A549 (cell line): Measurements from ENCODE around the gene RPTOR. TPM values are rescaled to one million over a fixed set of nuclear protein-coding genes. Genes with fewer than 3 reads are reported as not detected.

Source experiments
- ATAC-seq, 2 experiments: fragments of 200-7000 bp in 1 of 2; fragments of >200 bp in 1 of 2; cut with Nextera tagmentation in 1 of 2; cut with Tn5 transposase in 1 of 2; 3 replicates each; pipeline versions ENCODE4 v1.8.0 to v1.9.1; 2018 to 2020; ENCODE audit warnings: mild to moderate bottlenecking in 1 of 2, moderate library complexity in 1 of 2
- CTCF ChIA-PET: fragments of 300-600 bp; sonication (Branson Sonifier 250); formaldehyde crosslinking; extraction: SDS; loops from one replicate; lab custom pipeline; 2021; ENCODE audit warnings: antibody characterized with exemption, inconsistent platforms; lab: Yijun Ruan, JAX
- POLR2A ChIA-PET: fragments of 350-600 bp; formaldehyde crosslinking; extraction: SDS; loops from one replicate; lab custom pipeline; 2021; ENCODE audit warnings: antibody characterized with exemption, inconsistent platforms; lab: Yijun Ruan, JAX
- DNase-seq, 2 experiments: peaks; one replicate each; pipeline versions ENCODE4 v3.0.0 to v3.0.0-alpha.2; 2011 to 2016; ENCODE audit warnings: low read depth in 1 of 2, low spot score in 1 of 2
- FAIRE-seq: peaks from 2 replicates; lab custom pipeline; 2011; peaks lifted over from hg19 to GRCh38; lab: Jason Lieb, UNC
- H3K27ac ChIP-seq, 2 experiments: fragments of >200 bp; sonication (Bioruptor Twin); formaldehyde crosslinking; 3 replicates each; pipeline ENCODE4 v1.5.1; 2016 to 2017
- H3K4me1 ChIP-seq: fragments of >200 bp; sonication (Bioruptor Twin); formaldehyde crosslinking; 3 replicates; pipeline ENCODE4 v1.6.1; 2016
- H3K4me2 ChIP-seq: fragments of >200 bp; sonication (Bioruptor Twin); formaldehyde crosslinking; 3 replicates; pipeline ENCODE4 v1.6.1; 2016
- H3K4me3 ChIP-seq: fragments of >200 bp; sonication (Bioruptor Twin); formaldehyde crosslinking; 3 replicates; pipeline ENCODE4 v1.5.1; 2016
- H3K9me3 ChIP-seq: fragments of >200 bp; sonication (Bioruptor Twin); formaldehyde crosslinking; 3 replicates; pipeline ENCODE4 v1.6.1; 2016
- BHLHE40 ChIP-seq: IDR thresholded peaks from 2 replicates; pipeline ENCODE4 v1.6.1; 2012; ENCODE audit warnings: low read depth, low read length, inconsistent platforms
- CBX2 ChIP-seq: fragments of 200-600 bp; sonication (generic); IDR thresholded peaks from 2 replicates; pipeline ENCODE4 v1.6.1; 2016; ENCODE audit warnings: low read depth, mild to moderate bottlenecking, borderline replicate concordance
- CHD4 ChIP-seq: fragments of 200-600 bp; sonication (generic); IDR thresholded peaks from 2 replicates; pipeline ENCODE4 v1.6.1; 2016; ENCODE audit warnings: antibody characterized with exemption, mild to moderate bottlenecking, borderline replicate concordance
- EHF ChIP-seq: fragments of 250-450 bp; sonication (Bioruptor Pico); IDR thresholded peaks from 2 replicates; pipeline ENCODE4 v1.5.0; 2020; ENCODE audit warnings: mild to moderate bottlenecking
- EP300 ChIP-seq, 2 experiments: fragments of >200 bp; sonication (Bioruptor Twin); formaldehyde crosslinking; IDR thresholded peaks; 2 replicates in 1 of 2; 3 replicates in 1 of 2; pipeline ENCODE4 v1.6.1; 2016 to 2017
- FOSB ChIP-seq: fragments of 250-450 bp; sonication (Bioruptor Pico); IDR thresholded peaks from 2 replicates; pipeline ENCODE4 v1.5.0; 2020; ENCODE audit warnings: mild to moderate bottlenecking, moderate library complexity
- HEYL ChIP-seq: fragments of 250-450 bp; sonication (Bioruptor Pico); IDR thresholded peaks from 2 replicates; pipeline ENCODE4 v1.8.0; 2021; ENCODE audit warnings: mild to moderate bottlenecking, moderate library complexity
- HOXA7 ChIP-seq: fragments of 250-450 bp; sonication (Bioruptor Pico); IDR thresholded peaks from 2 replicates; pipeline ENCODE4 v1.5.0; 2020; ENCODE audit warnings: mild to moderate bottlenecking, moderate library complexity
- JUN ChIP-seq, 2 experiments: fragments of >200 bp; sonication (Bioruptor Twin); formaldehyde crosslinking; IDR thresholded peaks; 2 replicates in 1 of 2; 3 replicates in 1 of 2; pipeline ENCODE4 v1.6.1; 2016 to 2017
- NFE2L2 ChIP-seq: fragments of 150-350 bp; conservative IDR thresholded peaks from 2 replicates; pipeline ENCODE4 v1.6.1; 2014; ENCODE audit warnings: low read length
- NPAS2 ChIP-seq: fragments of 250-450 bp; sonication (Bioruptor Pico); IDR thresholded peaks from 2 replicates; pipeline ENCODE4 v1.8.0; 2022; ENCODE audit warnings: mild to moderate bottlenecking, moderate library complexity, borderline replicate concordance
- RAD21 ChIP-seq, 2 experiments: fragments of >200 bp in 1 of 2; sonication (Bioruptor Twin) in 1 of 2; formaldehyde crosslinking in 1 of 2; IDR thresholded peaks in 1 of 2; conservative IDR thresholded peaks in 1 of 2; 2 replicates in 1 of 2; 3 replicates in 1 of 2; pipeline ENCODE4 v1.6.1; 2012 to 2018; ENCODE audit warnings: inconsistent platforms in 1 of 2
- RFX5 ChIP-seq: fragments of 450-650 bp; IDR thresholded peaks from 2 replicates; pipeline ENCODE4 v1.7.1; 2014; ENCODE audit warnings: antibody characterized with exemption, mild to moderate bottlenecking, moderate library complexity
- RNF2 ChIP-seq: fragments of 200-600 bp; sonication (generic); IDR thresholded peaks from 2 replicates; pipeline ENCODE4 v1.6.1; 2016; ENCODE audit warnings: low read depth, mild to moderate bottlenecking, antibody characterized with exemption, moderate library complexity, borderline replicate concordance
- SMC3 ChIP-seq: fragments of >200 bp; sonication (Bioruptor Twin); formaldehyde crosslinking; IDR thresholded peaks from 3 replicates; pipeline ENCODE4 v1.6.1; 2018; ENCODE audit warnings: inconsistent platforms
- ZNF302 ChIP-seq: fragments of 250-450 bp; sonication (Bioruptor Pico); IDR thresholded peaks from 2 replicates; pipeline ENCODE4 v1.9.0; 2021; ENCODE audit warnings: inconsistent platforms, mild to moderate bottlenecking, moderate library complexity
- WGBS: methylation state at CpG from one replicate; pipeline ENCODE4 v1.1.6; 2017; ENCODE audit errors: missing lambda C conversion rate; 5-methylcytosine and 5-hydroxymethylcytosine counted together
- polyA plus RNA-seq, 4 experiments: library from polyadenylated mRNA; depleted of rRNA in 3 of 4; stranded (reverse); fragments of >200 nt; fragmentation: RNase III in 1 of 4; extraction: RNeasy Plus Mini Kit Qiagen cat#74134 plus additional on column Dnase treatment in 1 of 4; gene quantifications; 2 replicates in 3 of 4; 3 replicates in 1 of 4; pipeline ENCODE4 v1.2.3, GENCODE V29; 2011 to 2017
- TF ChIP-seq, protein P1 (sequence below): fragments of >200 bp; sonication (Bioruptor Twin); formaldehyde crosslinking; IDR thresholded peaks from 3 replicates; pipeline ENCODE4 v1.5.1; 2016
- TF ChIP-seq, protein P2 (sequence below): fragments of 150-350 bp; IDR thresholded peaks from 2 replicates; pipeline ENCODE4 v1.6.1; 2014; ENCODE audit warnings: low read depth, mild to moderate bottlenecking, low read length
- TF ChIP-seq, protein P3 (sequence below): fragments of 250-450 bp; sonication (Bioruptor Pico); IDR thresholded peaks from 2 replicates; pipeline ENCODE4 v1.5.0; 2021; ENCODE audit warnings: mild to moderate bottlenecking, moderate library complexity, borderline replicate concordance
- TF ChIP-seq, protein P4 (sequence below): fragments of >200 bp; sonication (Bioruptor Twin); formaldehyde crosslinking; IDR thresholded peaks from 3 replicates; pipeline ENCODE4 v1.6.1; 2016
- TF ChIP-seq, protein P5 (sequence below): IDR thresholded peaks from 2 replicates; pipeline ENCODE4 v1.6.1; 2012

Gene RPTOR
- polyA plus RNA-seq, 2 of the 4 experiments (the other 2 are of a cell fraction): 10.8 to 27.1 TPM

DNA sequence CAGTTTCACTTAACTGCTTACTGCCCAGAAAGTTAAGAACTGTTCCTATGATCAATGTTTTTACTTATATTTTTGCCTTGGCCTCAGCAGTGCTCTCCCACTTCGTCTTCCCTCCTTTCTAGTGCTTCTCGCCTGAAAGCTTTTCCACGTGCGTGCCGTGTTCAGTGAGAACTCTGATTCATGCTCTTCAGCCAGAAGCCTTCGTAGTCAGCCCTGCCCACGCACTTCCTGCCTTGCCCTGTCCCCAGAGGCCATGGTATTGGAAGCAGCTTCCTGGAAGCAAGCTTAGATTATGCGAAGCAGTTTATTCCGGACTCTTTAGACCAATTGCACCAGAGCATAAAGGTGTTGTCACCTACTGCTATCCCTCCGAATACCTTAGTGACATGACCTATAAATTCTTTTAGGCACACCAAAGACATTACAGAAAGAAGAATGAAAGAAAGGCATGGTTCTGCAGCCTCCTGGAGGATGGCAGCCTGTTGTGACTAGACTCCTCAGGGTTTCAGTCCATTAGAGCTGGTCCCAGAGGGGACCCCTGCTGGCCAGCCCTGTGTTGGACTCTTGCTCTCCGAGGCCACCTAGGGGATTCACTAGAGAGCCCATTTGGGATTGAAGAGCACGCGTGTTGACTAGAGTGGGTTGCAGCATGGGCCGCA lies 105.2 kb downstream of the RPTOR start:
- ChIA-PET CTCF (interaction anchor here (0.7 to 2.9 kb wide), 19 partner anchors 9 to 224 kb away, joined by 3 to 15 read pairs (median 4); no protein-coding TSS in a partner anchor), POLR2A (no interaction called here)
- 87% methylated on average over 14 of the region's 14 CpGs for WGBS
- peak; percentile 67 to 68 for DNase-seq
- no peak for FAIRE-seq
- no peak overlapping the region for H3K4me3 ChIP-seq
- H3K4me1 ChIP-seq: no peaks in the 10 kb centered on the region
- H3K9me3 ChIP-seq: peaks cover 11% of the 10 kb centered on the region; the same call in 2 of the 3 replicates
- TF ChIP-seq ZNF302 (CRISPR knock-in tag): no peak
- no peak for TF ChIP-seq CBX2
- TF ChIP-seq RAD21 (conservative IDR thresholded peaks at IDR 0.05 in 1 of 2, IDR thresholded peaks at IDR 0.05 in 1 of 2): peak; percentile 50 to 63
- TF ChIP-seq, protein P1, sequence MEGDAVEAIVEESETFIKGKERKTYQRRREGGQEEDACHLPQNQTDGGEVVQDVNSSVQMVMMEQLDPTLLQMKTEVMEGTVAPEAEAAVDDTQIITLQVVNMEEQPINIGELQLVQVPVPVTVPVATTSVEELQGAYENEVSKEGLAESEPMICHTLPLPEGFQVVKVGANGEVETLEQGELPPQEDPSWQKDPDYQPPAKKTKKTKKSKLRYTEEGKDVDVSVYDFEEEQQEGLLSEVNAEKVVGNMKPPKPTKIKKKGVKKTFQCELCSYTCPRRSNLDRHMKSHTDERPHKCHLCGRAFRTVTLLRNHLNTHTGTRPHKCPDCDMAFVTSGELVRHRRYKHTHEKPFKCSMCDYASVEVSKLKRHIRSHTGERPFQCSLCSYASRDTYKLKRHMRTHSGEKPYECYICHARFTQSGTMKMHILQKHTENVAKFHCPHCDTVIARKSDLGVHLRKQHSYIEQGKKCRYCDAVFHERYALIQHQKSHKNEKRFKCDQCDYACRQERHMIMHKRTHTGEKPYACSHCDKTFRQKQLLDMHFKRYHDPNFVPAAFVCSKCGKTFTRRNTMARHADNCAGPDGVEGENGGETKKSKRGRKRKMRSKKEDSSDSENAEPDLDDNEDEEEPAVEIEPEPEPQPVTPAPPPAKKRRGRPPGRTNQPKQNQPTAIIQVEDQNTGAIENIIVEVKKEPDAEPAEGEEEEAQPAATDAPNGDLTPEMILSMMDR: peak; percentile 69
- no peak for TF ChIP-seq EHF (CRISPR knock-in tag)
- peak; percentile 50; the same call in 2 of the 3 replicates for TF ChIP-seq SMC3
- TF ChIP-seq EP300 (IDR thresholded peaks at IDR 0.05): no peak
- no peak for TF ChIP-seq JUN (IDR thresholded peaks at IDR 0.05)
- no peak for TF ChIP-seq HOXA7
- TF ChIP-seq, protein P2, sequence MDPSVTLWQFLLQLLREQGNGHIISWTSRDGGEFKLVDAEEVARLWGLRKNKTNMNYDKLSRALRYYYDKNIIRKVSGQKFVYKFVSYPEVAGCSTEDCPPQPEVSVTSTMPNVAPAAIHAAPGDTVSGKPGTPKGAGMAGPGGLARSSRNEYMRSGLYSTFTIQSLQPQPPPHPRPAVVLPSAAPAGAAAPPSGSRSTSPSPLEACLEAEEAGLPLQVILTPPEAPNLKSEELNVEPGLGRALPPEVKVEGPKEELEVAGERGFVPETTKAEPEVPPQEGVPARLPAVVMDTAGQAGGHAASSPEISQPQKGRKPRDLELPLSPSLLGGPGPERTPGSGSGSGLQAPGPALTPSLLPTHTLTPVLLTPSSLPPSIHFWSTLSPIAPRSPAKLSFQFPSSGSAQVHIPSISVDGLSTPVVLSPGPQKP: no peak
- TF ChIP-seq, protein P3, sequence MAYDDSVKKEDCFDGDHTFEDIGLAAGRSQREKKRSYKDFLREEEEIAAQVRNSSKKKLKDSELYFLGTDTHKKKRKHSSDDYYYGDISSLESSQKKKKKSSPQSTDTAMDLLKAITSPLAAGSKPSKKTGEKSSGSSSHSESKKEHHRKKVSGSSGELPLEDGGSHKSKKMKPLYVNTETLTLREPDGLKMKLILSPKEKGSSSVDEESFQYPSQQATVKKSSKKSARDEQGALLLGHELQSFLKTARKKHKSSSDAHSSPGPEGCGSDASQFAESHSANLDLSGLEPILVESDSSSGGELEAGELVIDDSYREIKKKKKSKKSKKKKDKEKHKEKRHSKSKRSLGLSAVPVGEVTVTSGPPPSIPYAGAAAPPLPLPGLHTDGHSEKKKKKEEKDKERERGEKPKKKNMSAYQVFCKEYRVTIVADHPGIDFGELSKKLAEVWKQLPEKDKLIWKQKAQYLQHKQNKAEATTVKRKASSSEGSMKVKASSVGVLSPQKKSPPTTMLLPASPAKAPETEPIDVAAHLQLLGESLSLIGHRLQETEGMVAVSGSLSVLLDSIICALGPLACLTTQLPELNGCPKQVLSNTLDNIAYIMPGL (CRISPR knock-in tag): no peak
- no peak for TF ChIP-seq BHLHE40
- H3K4me2 ChIP-seq: no peak overlapping the region
- ATAC-seq: peak; percentile 94 to 98
- no peak overlapping the region for H3K27ac ChIP-seq

DNA sequence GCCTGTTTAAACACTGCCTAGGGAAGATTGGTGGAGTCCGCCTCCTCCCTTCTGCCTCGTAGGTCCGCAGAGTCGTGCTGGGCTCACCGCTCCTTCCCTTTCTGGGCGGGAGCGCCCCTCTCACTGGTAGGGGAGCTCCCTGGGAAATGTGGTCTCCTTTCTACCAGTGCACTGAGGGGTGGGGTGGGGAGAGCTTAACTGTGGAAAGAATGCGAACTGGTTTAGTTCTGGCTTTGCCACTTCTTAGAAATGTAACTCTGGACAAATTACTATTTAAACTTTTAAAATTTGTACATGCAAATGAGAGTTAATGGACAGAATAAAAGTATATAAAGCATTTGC lies 105.7 kb downstream of the RPTOR start:
- Histone ChIP-seq H3K9me3 (peaks cover 16% of the 10 kb centered on the region; the same call in 2 of the 3 replicates), H3K4me3 (no peak overlapping the region), H3K27ac (no peak overlapping the region), H3K4me2 (no peak overlapping the region), H3K4me1 (no peaks in the 10 kb centered on the region)
- DNase-seq (no peak), ATAC-seq (peak; percentile 27 to 50; a peak in 3 of 6 replicates), FAIRE-seq (no peak)
- ChIA-PET CTCF (interaction anchor here (0.6 to 2.9 kb wide), 19 partner anchors 9 to 225 kb away, joined by 3 to 15 read pairs (median 4); no protein-coding TSS in a partner anchor), POLR2A (no interaction called here)
- 94% methylated on average over 8 of the region's 8 CpGs for WGBS
- no peak for TF ChIP-seq RFX5
- no peak for TF ChIP-seq RNF2
- TF ChIP-seq, protein P4, sequence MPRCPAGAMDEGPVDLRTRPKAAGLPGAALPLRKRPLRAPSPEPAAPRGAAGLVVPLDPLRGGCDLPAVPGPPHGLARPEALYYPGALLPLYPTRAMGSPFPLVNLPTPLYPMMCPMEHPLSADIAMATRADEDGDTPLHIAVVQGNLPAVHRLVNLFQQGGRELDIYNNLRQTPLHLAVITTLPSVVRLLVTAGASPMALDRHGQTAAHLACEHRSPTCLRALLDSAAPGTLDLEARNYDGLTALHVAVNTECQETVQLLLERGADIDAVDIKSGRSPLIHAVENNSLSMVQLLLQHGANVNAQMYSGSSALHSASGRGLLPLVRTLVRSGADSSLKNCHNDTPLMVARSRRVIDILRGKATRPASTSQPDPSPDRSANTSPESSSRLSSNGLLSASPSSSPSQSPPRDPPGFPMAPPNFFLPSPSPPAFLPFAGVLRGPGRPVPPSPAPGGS: no peak
- TF ChIP-seq, protein P3 (CRISPR knock-in tag): no peak
- no peak for TF ChIP-seq NPAS2 (CRISPR knock-in tag)
- TF ChIP-seq NFE2L2: no peak
- no peak for TF ChIP-seq JUN (IDR thresholded peaks at IDR 0.05)
- TF ChIP-seq CHD4: no peak
- TF ChIP-seq FOSB: no peak
- TF ChIP-seq, protein P5, sequence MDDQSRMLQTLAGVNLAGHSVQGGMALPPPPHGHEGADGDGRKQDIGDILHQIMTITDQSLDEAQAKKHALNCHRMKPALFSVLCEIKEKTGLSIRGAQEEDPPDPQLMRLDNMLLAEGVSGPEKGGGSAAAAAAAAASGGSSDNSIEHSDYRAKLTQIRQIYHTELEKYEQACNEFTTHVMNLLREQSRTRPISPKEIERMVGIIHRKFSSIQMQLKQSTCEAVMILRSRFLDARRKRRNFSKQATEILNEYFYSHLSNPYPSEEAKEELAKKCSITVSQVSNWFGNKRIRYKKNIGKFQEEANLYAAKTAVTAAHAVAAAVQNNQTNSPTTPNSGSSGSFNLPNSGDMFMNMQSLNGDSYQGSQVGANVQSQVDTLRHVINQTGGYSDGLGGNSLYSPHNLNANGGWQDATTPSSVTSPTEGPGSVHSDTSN: no peak
- TF ChIP-seq HEYL (CRISPR knock-in tag): no peak
